Upper lobe of left lung (tissue), 4 donors: ENCODE data around the gene PPP1CA.

ENCODE experiments used
- EP300 ChIP-seq, 4 donors: sonication (generic); formaldehyde crosslinking; IDR thresholded peaks; one replicate each; pipeline ENCODE4 v1.5.1; 2017; ENCODE audit warnings: antibody characterized with exemption in 4 of 4, control low read depth in 2 of 4
- POLR2A ChIP-seq, 4 donors: fragments of 450-650 bp; IDR thresholded peaks; one replicate each; pipeline ENCODE4 v1.5.1; 2016 to 2017; ENCODE audit warnings: antibody characterized with exemption in 4 of 4, mild to moderate bottlenecking in 2 of 4
- POLR2AphosphoS5 ChIP-seq, 2 donors: sonication (generic); formaldehyde crosslinking; IDR thresholded peaks; one replicate each; pipeline ENCODE4 v1.5.1; 2017; ENCODE audit warnings: antibody characterized with exemption in 2 of 2
- TF ChIP-seq, protein P1 (sequence below), 6 experiments: fragments of 450-650 bp in 4 of 6; fragments of 200-600 bp in 2 of 6; sonication (generic) in 2 of 6; IDR thresholded peaks; one replicate each; pipeline ENCODE4 v1.5.1; 2016 to 2019; ENCODE audit warnings: antibody characterized with exemption in 6 of 6

DNA sequence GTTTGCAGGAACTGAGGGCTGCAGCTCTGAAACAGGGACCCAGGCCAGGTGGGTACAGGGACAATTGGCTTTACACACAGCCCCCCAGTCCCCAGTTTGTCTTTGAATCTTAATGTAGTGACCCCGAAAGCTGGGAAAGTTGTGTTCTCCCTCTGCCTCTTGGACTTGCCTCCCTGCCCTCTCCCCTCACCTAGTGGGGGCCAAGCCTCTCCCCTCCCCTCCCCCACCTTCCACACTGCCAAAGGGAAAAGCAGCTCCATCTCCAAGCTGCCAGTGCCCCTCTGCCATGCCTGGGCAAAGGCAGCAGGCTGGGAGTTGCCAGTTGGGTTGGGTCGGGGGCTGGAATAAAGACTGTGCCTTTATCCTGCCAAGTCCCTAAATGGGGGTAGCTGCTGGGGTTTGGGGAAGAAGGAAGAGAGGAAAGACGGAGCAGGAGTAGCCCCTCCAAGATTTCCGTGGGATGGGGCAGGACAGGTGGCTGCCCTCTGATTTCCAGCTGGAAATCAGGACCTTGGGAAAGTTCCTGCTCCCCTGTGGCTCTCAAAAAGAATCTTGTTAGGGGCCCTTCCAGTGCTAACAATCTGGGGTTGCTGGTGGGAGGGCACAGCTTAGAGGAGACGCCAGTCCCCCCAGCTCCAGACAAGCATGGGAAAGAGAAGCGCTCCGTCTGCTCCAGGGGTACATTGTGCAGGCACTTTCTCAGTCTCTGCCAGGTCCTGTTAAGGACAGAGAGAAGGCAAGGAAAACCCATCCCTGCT, 25.4 kb downstream of the PPP1CA start:
- TF ChIP-seq POLR2AphosphoS5 (IDR thresholded peaks at IDR 0.05) (no peak), POLR2A (IDR thresholded peaks at IDR 0.05) (no peak), EP300 (IDR thresholded peaks at IDR 0.05) (no peak)
- TF ChIP-seq, protein P1, sequence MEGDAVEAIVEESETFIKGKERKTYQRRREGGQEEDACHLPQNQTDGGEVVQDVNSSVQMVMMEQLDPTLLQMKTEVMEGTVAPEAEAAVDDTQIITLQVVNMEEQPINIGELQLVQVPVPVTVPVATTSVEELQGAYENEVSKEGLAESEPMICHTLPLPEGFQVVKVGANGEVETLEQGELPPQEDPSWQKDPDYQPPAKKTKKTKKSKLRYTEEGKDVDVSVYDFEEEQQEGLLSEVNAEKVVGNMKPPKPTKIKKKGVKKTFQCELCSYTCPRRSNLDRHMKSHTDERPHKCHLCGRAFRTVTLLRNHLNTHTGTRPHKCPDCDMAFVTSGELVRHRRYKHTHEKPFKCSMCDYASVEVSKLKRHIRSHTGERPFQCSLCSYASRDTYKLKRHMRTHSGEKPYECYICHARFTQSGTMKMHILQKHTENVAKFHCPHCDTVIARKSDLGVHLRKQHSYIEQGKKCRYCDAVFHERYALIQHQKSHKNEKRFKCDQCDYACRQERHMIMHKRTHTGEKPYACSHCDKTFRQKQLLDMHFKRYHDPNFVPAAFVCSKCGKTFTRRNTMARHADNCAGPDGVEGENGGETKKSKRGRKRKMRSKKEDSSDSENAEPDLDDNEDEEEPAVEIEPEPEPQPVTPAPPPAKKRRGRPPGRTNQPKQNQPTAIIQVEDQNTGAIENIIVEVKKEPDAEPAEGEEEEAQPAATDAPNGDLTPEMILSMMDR (IDR thresholded peaks at IDR 0.05): no peak
